GM15510 (cell line): Measurements from ENCODE around the gene ITGA6.

Source experiments
- POLR2A ChIP-seq: IDR thresholded peaks from 3 replicates; pipeline ENCODE4 v1.6.1; 2011; ENCODE audit warnings: borderline replicate concordance; ENCODE audit not compliant: insufficient read length; ENCODE audit errors: extremely low read depth

The ITGA6 gene

DNA sequence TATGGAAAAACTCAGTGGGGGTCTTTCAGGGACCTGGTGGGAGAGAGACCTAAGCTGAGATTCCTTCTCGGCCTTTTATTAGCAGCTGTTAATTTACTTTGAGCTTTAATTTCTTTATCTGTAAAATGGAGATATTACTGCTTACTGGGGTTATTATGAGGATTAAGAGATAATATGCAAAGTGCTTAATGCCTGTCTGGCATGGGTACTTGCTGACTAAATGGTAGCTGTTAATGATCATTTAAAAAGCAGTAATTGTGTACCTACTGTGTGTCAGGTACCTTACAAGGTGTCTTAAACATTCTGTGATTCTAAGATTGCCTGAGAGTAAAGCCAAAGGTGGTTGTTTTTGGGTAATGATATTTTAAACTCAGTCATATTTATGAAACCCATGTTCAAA, 2.6 kb downstream of the ITGA6 start:
- TF ChIP-seq POLR2A, result no peak

DNA sequence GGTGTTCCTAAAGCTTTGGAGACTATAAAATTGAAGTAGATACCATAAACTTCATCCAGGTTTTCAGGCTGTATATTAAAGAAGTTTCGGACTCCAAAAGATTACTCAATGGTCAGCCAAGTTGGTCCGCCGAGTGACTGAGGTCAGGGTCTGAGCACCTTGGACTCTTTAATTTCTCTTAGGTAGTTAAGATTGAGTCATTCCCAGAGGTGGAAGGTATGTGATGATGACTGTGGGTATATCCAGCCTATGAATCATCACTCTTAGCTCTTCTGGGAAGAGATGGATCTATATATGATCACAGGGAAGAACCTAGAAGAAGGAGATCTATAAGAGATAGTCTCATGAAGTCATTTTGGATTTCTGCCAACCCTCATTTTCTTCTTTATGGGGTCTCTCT, 3.3 kb downstream of the ITGA6 start:
- no peak for TF ChIP-seq POLR2A

DNA sequence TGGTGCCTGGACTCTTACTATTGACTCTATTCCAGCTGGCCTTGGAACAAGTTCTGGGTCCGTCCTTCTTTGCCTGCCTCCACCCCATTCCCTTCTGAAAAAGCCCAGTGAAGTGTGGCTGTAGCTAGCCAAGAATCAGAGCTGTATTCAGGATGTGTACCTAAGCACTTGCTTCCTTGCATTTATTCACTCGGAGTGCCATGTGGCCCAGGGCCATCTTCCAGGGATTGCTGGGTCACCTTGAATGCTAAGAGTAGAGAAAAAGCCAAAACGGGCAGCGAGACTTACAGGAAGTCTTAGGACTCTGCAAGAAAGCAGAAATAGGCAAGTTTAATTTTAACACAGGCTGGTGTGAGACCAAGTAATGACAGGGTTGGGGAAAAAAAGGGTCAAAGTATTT, 4.1 kb downstream of the ITGA6 start:
- no peak for TF ChIP-seq POLR2A

DNA sequence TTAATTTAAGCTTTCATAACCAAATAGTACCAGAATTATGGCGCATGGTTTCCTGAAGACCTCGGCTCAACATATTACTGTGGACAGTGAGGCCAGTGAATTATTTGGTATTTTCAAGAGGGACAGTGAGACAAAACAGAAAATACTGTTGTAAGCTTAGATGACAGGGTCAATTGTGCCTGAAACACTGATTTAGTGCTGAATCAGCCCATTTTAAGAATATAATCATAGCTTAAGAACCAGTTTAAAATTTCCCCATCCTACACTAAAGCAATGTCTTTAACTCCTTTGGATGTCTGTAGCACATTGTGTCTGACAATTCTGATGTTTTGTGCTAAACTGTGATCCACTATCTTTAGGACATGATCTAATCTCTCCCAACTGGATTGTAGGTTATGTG, 4.6 kb downstream of the ITGA6 start:
- no peak for TF ChIP-seq POLR2A

DNA sequence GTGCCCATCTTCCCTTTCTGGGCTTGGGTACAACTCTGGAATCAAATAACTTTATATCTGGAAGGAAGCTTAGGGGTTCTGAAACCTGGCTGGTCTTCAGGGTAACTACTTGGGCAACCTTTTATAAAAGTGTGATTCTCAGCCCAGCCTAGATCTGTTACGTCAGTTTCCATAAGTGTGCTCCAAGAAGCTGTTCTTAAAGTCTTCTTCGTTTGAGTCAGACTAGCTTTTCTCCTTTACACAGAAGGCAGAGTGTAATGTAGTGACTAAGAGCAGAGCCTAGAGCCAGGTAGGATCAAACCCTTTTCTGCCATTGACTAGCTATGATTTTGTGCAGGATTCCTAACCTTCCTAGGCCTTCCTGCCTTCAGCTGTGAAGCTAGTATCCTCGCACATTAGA, 5.8 kb downstream of the ITGA6 start:
- TF ChIP-seq POLR2A, result no peak

DNA sequence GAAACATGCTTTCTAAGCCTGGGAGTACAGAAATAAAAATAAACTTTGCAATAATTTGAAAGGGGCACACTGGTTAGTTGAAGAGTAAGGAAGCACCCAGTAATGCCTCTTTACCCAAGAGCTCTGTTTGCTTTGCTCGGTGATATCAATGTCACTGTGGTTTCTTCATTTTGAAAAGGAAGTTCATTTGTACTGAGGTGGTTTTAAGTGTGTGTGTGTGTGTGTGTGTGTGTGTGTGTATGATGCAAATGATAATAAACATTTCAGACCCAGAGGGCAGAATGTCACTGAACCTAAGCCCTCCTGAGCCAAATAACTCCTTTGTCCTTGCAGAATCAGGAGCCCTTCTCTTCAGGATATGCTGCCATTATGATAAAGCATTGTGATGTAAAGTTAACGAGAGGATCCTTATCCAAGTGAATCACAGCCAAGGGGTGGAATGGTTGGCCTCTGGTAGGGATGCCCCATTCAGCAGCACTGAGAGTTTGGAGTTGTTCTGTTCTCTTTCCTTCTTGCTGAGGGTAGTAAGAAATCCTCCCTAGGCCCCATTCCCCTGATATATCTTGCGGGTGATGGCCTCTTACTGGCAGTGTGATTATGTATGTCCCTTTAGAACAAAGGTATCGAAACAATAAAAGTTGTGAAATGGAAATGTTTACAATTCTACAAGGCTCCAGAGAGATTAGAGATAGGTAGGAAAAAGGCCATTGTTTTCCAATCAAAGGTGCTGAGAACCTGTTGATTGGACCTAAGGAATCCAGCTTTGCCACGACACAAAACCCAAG, 7.6 kb downstream of the ITGA6 start:
- no peak for TF ChIP-seq POLR2A

DNA sequence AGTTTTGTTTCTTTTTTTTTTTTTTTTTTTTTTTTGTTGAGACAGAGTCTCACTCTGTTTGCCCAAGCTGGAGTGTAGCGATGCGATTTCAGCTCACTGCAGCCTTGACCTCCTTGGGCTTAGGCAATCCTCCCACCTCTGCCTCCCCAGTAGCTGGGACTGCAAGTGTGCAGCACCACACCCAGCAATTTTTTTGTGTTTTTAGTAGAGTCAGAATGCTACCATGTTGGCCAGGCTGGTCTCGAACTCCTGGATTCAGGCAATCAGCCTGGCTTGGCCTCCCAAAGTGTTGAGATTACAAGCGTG, 8.2 kb downstream of the ITGA6 start:
- TF ChIP-seq POLR2A, result no peak

DNA sequence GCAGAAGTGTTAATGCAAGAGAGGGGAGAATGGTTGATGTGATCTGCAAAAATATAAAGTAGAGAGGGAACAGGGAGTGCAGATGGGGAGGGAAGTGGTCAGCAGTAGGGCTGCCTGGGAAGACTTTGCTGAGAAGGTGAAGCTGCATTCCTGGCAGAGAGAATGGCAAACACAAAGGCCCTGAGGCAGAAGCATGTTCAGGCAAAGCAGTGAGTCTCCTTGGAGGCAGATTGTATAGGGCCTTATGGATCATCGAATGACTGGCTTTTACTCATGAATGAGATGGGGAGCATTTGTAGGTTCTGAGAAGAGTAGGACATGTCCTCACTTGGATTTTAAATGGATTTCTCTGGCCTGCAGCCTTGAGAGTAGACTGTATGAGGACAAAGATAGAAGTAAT, 9.5 kb downstream of the ITGA6 start:
- TF ChIP-seq POLR2A, result no peak

DNA sequence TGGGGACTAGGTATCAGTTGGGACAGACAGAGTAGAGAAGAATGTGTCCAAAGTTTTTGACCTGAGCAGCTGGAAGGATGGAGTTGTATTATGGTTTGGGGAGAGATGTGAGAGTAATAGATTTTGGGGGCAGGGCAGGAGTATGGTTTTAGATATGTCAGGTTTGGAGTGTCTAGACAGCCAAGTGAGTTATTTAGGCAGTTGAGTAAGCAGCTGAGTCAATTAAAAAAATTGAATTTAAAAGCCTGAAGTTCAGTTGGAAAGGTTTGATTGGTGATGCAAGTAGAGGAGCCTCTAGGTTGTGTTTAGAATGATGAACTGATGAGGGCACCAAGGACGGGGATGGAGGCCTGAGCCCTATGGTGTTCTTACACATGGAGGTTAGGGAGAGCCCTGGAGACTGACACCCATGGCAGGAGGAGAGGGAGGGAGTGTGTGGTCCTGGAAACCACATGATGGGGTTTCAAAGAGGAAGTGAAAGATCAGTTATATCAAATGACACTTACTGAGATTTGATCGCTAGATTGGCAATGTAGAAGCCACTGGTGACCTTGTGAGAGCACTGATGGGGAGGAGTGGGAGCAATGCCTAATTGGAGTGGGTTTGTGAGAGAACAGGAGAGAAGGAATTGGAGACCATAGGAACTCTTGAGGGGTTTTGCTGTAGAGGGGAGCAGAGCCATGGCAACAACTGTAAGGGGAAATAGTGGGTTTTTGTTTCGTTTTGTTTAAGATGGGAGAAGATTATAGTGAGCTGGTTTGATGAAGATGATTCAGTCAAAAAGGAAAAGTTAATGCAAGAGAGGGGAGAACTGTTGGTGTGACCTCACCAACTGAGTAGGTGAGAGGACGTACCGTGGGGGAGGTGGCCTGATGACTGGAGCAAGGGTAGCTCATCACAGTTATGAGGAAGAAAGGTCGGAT, 10.3 kb downstream of the ITGA6 start:
- TF ChIP-seq POLR2A, result no peak

DNA sequence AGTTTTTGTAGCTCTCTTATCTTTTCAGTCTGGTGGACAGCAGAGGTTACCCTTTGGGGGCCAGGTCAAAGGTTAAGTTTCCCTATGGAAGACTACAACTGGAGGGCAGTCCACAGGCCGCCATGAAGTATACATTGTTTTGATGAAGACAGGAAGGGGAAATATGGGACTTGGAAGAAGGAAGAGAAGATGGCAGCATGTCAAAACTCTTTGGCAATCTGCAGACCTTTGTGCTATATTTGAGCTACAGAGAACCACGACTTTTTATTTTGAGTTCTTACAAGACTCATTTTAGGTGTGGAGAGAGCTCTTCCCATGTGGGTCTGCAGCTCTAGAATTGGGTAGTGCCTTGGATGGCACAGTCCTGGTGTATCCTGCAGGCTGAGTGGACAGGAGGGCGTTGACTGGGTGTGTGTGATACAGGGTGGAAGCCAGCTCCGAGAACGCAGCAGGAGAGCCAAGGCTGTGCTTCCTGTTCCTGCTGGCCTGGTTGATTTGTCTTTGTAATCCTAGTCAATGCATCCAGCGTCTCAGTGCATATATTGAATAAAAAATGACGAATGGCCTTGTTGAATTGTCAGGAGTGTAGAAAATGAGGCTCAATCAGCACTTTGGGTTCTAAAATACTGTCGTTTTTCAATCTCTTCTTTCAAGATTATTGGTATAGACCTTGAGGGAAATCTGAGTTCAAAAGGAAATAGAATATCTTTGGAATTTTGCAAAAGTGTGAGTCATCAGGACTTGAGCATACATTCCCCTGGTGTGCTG, 11.5 kb downstream of the ITGA6 start:
- no peak for TF ChIP-seq POLR2A

DNA sequence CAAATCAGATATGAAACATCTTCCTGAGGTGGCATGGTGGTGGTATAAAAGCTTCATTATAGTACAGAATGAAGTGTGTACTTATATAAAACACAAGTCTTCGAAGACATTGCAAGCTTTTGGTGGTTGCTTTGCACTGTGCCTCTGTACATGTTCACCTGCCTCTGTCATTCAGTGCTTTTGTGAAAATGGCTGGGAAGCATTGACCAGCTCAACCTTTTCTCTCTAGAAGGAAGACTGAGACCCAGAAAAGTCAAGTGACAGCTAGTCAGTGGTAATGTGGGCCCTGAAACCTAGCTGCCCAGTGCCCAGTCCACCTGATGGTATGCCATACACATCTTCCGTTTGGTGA, 12.1 kb downstream of the ITGA6 start:
- no peak for TF ChIP-seq POLR2A

DNA sequence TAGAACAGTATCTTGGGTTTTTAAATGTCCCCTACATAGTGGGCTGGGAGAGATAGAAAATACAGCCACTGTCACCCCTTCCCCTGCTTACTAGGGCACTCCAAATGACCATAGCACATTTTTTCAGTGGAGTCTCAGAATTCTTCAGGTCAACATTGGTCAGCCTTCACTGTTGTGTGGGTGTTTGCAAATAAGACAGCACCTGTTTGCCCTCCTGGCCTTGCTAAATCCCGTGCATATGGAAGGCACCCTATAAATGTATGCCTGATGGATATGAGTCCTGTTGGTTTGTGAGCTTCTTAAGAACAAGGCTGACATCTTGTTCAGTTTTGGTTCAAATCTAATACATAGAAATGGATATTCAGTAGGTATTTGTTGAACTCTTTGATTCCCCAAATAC, 12.5 kb downstream of the ITGA6 start:
- TF ChIP-seq POLR2A, result no peak

DNA sequence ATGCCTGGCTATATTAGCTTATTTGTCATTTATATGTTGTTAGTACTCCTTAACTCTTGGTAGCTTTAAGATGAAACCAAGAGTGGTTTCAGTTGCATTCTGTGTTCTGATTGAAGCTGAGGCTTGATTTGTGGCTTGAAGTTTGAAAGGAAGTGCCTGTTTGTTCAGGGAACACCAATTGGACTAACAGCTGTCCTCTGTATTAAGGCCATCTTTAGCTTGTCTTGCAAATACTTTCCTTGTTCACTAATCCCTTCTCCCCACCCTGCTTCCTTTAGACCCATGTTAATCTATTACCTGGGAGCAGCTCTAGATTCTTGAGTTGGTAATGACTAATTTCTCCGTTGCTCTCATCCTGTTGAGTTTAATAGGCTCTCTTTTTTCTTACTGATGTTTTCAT, 13.4 kb downstream of the ITGA6 start:
- no peak for TF ChIP-seq POLR2A

DNA sequence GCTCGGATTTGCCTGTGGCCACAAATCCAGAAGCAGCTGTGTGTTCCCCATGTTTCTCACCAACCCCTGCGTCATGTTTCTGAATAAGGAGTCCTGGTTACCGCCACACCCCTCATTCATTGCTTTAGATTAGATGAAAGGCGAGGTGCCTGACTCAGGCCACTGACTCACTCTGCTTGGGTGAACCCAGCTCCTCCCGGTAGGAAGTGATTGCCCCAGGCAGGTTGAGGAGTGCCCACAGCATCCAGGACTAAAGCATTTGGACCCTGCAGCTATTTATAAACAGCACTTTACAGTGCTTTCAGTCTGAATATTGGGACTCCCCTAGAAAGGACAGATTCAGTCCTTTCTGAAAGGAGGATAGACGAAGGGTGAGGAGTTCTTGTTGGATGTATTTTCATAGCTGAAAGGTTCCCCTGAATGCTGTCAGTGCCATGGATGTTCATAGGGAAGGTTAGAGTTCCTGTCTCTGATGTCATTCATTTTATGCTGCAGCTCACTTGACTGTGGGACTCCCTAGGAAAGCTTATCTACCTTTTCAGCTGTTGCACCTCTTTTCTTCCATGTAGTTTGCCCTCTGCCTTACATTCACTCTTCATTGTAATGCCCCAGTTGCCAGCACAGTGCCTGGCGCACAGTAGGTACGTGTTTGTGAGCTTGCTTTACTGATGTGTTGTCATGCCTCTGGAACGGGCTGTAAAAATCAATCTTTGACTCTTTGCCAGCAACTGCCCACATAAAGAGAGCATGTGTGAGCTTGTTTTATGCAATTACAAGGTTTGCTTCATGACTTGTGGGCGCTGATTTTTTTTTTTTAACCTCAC, 14.9 kb downstream of the ITGA6 start:
- TF ChIP-seq POLR2A, result no peak
